Frontal cortex (tissue), 4 donors: Measurements from ENCODE around the gene RAI1. TPM values are rescaled to one million over a fixed set of nuclear protein-coding genes. Genes with fewer than 3 reads are reported as not detected.

ENCODE experiments used
- DNase-seq, 2 donors: peaks; one replicate each; pipeline ENCODE4 v3.0.0; 2012; ENCODE audit warnings: low spot score in 2 of 2
- FAIRE-seq: peaks from 2 replicates; lab custom pipeline; 2012; peaks lifted over from hg19 to GRCh38; lab: Jason Lieb, UNC
- total RNA-seq: library from RNA; depleted of rRNA; stranded (reverse); fragments of >200 nt; gene quantifications from one replicate; pipeline ENCODE4 v1.2.3, GENCODE V29; 2014
- donor health status: control.
- donor health status: control.
- donor health status: control.

RAI1 gene
- total RNA-seq, 1 donor from 2014 or later, result 16.7 TPM

DNA sequence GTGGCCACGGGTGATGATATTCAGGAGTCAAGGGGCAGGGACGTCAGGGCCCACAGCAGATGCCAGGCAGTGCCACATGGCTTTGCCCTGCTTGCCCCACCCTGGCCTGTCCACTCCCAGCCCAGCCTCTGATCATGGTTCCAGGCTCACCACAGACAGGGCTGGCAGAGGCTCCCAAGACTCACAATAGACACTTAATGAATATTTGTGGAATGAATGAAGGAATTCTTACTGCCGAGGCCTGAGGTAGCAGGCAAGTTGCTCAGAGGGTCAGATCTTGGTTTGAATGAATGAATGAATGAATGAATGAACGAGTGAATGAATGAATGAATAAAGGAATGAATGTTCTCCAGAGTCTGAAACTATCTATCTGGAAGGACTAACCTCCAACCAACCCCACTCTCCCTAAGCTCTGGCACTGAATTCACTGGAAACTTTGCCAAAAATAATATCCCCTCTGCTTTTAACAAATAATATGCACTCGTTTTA is 60.9 kb downstream of the RAI1 start:
- FAIRE-seq (no peak), DNase-seq (no peak)

DNA sequence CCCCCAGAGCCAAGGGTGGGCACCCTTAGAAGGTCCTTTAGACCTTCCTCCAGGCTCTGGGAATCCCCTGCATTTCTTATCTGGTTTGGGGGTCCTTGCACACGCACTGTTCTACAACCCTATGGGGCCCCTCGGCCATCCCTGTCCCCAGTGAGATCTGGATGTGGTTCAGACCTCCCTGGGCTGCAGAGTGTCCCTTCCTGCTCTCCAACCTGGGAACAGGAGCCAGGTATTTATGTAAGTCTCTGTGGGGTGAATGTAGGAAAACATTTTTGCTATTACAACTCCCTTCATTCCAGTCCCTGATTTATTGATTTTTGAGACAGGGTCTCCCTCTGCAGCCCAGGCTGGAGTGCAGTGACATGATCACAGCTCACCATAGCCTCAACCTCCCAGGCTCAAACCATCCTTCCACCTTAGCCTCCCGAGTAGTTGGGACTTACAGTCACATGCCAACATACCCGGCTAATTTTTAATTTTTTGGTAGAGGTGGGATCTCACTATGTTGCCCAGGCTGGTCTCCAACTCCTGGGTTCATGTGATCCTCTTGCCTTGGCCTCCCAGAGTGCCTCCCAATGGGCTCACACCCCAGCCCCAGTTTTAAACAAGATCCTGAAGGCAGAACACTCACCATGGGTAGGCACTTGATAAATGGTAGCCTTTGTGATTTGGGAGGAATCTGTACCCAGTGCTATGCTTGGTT is 61.6 kb downstream of the RAI1 start:
- no peak for DNase-seq
- no peak for FAIRE-seq

DNA sequence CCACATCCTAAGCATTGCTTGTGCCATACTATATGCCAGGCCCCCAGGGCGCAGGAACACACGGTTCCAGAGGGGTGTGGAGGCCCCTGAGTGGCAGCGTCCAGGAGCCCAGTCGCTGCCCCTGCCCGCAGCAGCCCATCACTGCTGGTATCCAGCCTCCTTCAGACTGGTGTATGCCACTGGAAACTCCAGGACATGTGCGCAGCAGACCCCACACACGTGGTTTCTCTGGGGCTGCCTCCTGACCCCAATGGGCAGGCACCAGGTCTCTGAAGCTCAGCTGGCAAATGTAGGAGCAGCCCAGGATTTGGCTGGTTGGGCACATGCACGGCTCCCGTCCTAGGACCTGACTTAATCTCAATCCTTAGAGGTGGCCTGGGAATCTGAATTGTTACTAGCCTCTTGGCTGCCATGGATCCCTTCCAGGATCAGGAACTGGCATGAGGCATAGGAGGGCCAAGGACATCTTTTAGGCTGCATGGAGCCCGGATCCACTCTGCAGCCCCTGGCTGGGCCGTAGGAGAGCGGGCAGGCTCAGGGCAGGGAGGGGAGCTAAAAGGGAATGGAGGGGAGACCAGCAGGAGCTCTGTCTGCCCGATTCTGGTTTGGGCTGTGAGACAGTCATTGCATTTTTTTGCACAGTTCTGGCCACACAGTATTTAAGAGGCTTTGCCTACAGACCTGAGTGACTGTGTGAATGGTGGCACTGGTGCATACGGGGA is 62.3 kb downstream of the RAI1 start:
- no peak for FAIRE-seq

DNA sequence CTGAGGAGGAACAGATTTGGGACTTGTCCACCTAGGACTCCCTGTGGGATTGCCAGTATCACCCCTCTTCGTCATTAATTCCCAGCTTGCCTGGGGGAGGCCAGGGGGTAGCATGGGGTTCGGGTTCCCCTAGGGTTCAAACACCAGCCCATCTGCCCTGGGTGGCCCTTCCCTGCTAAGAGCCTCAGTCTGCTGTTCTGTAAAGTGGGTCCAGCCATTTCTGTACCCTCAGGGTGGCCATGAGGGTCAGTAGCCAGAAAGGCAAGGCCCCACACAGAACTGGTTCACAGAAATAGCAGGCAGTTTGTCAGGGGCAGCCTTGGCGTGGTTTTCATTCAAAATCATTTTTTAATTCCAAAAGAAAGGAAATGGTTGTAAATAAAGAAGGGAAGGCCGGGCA is 62.9 kb downstream of the RAI1 start:
- FAIRE-seq (no peak), DNase-seq (no peak)

More for the DNA sequence above, 62.3 kb downstream of the RAI1 start:
- DNase-seq, result no peak

DNA sequence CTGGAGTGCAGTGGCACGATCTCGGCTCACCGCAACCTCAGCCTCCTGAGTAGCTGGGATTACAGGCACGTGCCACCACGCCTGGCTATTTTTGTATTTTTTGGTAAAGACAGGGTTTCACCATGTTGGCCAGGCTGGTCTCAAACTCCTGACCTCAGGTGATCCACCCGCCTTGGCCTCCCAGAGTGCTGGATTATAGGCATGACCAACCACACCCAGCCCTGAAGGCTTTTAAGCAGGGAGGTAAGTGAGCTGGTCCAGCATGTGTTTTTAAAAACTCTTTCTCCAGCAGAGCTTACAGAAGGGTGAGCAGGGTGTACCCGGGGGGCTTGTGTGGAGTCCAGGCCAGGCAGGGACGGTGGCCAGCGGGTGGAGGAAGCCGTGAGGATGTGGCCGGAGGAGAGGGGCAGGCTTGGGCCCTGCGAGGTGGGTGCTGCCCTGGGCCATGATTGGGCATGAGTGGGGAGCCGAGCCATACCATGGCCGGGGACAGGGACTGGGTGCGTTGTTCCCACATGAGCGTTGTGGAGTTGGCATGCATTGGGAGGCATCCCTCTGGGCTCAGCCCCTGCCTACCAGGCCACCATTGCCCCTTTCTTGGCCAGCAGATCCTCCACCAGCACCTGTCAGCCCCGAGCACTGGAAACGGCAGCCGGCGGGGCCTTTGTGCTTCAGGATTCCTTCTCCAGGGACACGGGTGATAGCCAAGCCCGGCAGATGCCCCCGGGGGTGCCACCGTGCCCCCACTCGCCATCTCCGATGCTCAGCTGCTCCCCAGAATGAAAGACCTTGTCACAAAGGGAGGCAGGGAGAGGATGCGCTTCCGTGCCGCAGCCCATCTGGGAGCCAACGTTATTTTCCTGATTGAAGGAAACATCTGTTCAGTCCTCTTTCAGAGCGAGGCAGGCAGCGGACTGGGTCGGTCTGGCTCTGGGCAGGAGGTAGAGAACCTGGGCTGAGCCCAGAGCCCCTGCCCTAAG is 64.5 kb downstream of the RAI1 start:
- DNase-seq (no peak), FAIRE-seq (no peak)

DNA sequence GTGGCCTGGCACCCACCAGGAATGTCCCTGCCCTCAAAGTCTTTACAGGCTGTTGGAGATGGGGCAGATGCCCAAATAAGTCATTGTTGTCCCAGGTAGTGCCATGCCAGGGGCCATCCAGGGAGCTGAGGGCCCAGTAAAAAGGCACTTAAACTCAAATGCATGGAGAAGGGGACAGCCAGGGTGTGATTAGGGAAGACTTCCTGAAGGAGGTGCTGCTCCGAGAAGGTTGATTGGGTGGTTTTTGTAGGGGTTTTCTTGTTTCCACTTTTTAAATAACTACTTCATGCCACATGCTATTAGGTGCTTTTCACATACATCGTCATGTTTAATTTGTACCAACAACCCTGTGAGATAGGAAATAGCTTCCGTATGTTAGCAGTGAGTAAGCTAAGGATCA is 66.9 kb downstream of the RAI1 start:
- FAIRE-seq (no peak), DNase-seq (no peak)

DNA sequence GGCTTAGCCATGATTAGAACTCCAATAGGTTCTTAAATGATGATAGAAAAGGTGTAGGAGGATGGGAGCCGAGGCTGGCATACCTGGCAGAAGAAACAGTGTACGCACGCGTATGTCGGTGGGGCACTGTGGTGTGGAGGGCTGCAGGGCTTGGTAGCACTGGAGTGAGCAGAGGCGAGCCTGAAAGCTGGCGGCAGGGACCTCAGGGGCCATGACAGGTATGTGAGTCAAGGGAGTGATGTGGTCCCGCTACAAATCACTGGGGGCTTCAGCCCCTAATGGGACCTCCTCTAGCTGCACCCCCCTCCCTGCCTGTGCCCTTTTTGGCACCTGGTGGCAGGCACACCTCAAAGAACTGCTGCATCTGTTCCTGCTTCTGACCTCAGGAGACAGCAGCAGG is 67.3 kb downstream of the RAI1 start:
- FAIRE-seq (no peak), DNase-seq (no peak)

DNA sequence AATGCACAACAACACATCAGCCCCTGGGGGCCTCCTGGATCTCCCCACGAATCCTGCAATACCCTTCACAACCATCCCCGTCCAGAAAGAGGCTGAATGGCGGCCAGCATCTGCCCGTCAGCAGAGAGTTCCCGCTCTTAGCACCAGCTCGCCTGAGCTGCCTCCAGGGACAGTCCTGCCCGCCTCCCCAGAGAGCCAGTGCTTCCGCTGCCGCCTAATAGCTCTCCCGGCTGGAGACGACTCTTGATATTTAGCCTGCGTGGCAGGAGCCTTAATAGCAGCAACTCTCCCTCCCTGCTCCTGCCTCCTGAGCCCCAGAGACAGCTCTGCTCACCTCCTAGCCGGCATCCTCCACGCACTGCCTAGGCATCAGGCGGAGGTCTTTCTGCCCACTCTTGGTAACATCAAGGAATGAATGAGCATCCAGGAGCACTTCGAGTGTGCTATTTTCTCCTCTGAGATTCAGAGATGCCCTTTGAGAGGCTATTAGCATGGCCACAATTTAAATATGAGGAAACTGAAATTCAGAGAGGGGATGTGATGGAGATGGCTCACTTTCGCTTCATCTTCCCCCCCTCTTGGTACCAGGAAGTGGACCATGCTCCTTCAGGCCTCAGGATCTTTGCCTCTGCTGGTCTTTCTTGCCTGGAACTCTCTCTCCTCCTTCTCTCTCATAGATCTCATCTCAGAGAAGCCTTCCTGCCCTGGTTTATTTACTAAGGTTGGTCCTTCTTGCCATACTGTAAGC is 67.9 kb downstream of the RAI1 start:
- FAIRE-seq, result no peak
- no peak for DNase-seq

DNA sequence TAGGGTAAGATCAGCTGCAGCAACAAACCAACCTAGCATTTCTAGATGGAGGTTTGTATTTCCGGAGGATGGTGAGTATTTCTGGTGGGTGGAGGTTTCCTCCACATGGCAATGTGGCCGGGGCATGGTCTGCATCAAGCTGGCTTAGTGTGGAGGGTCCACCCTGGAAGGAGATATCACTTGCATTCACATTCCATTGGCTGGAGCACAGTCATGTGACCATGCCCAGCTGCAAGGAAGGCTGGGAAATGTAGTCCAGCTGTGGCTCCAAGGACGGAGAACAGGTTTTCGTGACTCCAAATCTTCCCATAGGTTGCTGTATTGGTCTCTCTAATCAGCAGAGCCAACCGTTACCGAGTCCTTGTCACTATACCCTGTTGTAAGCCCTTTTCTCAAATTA is 68.7 kb downstream of the RAI1 start:
- FAIRE-seq (no peak), DNase-seq (peak in 1 of 2 donors; percentile 53)

DNA sequence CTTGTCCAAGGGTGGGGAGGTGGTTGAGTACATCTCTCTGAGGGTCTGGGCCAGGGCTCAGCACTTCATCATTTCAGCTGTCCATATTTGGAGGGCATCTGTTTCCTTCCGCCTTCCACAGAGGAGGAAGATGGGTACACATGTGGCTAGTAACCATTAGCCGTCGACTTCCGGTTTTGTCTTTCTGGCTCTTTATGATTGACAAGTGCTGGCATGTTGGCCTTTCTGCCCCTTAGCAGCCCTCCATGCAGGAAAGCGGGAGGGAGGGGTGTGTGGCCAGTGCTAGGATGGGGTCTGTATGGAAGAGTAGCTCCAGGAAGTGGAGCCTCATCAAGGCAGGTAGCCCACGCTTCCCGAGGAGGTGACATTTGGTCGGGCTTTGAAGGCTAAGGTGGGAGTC is 69.6 kb downstream of the RAI1 start:
- FAIRE-seq (no peak), DNase-seq (no peak)

DNA sequence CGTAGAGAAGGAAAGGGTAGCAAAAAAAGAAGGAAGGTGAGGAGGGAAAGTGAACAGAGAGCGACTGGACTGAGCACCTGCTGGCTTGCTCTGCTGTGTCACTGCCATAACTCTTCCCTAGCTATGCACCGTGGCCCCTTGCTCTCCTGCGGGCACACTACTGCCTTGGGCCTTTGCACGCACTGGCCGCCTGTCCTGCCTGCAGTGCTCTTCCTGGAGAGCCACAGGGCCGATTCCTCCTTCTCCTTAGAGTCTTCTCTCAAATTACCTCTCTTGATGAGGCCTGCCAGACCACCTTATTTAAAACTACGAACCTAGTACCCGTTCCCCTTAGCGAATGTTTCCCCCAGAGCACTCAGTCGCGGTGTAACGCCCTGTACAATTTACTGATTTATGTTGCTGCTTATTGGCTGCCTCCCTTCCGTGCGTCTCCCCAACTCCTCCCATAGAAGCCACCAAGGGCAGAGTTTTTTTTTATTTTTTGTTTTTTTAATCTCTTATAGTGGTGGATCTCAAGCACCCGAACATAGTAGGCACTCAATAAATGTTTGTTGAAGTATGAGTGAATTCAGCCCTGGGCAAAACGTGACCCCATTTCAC is 70.3 kb downstream of the RAI1 start:
- DNase-seq (no peak), FAIRE-seq (no peak)

DNA sequence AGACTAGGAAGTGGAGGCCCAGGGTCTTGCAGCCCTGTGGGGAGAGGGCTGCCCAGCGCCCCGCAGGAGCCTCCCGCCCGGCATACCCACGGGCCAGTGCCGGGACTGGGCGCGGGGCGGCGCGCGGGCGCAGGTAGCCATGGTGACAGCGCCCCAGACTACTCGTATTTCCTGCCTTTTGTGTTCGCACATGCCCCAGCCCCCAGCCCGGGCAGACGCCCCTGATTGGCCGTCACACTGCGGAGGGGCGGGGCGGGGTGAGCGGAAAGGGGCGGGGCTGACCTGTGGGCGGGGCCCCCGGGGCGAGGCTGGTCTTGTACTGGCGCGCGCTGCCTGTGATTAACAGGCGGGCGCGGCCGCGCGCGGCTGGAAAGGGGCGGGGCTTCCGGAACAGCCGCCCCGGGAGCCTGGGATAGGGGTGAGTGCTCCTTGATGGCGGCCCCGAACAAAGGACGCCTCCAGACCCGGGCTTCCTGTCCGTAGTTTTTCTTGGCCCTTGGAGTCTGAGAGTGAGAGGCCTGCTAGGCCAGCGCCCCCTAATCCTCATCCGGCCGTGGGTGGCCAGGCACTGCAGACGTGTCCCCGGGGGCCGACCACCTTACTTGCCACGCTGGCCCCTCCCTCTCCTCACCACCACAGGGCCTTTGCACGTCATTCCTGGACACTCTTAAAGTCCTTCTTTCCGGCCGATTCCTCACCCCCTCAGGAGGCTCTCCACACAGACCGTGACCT is 71.0 kb downstream of the RAI1 start:
- DNase-seq (peak; percentile 94 to 98), FAIRE-seq (no peak)

DNA sequence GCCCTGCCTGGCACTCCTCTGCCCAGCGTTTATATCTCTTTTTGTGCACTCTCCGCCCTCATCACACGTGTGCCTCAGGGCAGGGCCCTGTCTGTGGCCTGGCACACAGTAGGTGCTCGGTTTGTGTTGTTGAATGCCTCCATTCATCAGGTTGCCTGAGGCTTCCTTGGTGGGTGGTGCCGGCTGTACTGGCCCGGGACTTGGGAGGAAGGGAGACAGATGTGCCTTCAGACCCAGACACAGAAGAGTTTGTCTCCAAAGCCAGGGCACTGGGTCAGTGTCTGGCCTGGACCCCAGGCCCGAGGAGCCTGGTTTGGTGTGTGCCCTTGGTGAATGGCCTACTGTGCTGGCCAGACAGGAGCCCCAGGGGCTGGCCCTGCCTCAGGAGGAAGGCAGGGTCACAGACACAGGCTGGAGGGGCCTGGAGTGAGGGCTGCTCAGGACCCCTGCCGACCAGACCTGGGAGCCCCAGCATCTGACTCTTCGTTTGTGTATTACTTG is 71.6 kb downstream of the RAI1 start:
- DNase-seq, result peak in 1 of 2 donors; percentile 62
- FAIRE-seq, result no peak

DNA sequence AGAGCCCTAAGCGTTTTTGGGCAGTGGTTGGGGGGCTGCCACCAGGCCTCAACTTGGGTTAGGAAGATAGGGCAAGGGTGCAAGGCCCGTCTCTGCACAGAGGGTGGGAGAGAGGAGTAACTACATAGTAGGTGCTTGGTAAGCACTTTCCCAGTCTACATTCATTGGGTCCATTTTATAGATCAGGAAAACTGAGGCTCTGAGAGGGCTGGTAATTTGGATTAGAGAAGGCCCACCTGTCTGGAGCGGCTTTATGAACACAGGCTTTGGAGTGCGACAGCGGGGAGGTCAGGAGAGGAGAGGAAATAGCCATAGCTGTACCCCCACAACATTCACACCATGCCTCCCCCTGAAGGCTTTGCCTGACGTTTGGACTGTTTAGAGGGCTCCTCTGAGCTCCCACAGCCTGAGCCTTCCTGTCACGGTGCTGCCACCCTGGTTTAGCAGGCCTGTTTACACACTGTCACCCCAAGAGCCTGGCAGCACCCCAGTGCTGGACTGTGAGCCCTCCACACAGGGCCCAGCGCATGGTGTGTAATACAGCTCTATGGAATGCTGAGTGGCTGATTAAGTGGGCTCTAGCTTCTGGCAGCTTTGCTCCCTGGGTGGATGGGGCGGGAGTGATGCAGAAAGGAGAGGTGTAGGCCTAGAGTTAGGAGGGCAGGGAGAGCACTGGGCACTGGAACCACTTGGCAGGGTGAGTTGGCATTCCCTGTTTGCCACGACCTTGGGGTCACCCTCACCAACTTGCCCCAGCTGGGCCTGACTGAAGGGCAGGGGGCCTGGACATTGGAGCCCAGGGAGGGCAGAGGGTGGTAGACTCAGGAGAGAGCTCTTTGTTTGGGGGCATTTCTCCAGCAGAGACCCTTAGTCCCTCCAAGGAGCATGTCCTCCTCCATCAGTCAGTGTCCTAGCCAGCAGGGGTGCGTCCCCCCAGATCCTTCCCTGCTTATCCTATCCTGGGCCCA is 73.7 kb downstream of the RAI1 start:
- DNase-seq (no peak), FAIRE-seq (no peak)

DNA sequence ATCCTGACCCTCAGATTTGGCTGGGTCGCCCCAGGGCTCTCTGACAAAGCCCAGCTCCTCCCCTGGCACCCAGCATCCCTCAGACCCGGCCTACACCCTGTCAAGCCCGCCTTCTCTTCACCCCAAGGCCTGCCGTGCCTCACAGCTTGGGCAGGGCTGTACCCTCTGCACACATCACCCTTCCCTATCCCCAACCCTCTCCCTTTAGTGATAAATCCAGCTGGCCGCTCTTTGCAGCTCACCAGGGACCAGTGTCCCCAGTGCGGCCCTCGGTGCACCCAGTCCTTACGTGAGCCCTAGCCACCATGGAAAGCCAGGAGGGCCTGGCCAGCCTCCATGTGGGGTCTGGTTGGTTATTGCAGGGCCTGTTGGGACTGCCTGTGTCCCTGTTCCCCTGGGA is 74.5 kb downstream of the RAI1 start:
- no peak for FAIRE-seq

DNA sequence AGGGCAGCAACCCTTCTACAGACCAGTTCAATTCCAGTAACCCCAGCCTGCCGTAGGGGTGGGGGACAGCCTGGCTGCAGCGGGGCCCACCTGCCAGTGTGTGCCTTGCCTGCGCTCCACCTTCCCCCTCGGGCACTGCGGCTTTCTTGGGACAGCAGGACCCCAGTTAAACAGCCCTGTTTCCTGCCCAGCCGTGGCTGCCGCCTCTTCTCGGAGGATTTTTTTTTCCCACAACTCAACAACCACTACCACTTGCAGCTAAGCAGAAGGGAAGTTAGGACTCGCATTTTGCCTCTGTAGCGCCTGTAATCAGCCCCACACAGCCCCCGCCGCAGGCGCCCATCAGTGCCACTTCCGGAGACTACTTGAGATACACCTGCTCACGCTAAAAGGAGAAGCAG is 76.1 kb downstream of the RAI1 start:
- no peak for FAIRE-seq
- DNase-seq, result no peak

More for the DNA sequence above, 74.5 kb downstream of the RAI1 start:
- no peak for DNase-seq
